Stromal cell of bone marrow (primary cell): Measurements from ENCODE around the gene TBC1D7.

Experiments
- DNase-seq: peaks from one replicate; pipeline ENCODE4 v3.0.0-alpha.2; 2012; ENCODE audit warnings: low read depth

TBC1D7 gene

GRCh38 chr6:13328076-13328874 lies at the start of gene TBC1D7:
Gene TBC1D7 (minus strand): TSS chr6:13328537. CDS start chr6:13326898, 1,639 bp downstream.
- peak; percentile 79 for DNase-seq

DNA sequence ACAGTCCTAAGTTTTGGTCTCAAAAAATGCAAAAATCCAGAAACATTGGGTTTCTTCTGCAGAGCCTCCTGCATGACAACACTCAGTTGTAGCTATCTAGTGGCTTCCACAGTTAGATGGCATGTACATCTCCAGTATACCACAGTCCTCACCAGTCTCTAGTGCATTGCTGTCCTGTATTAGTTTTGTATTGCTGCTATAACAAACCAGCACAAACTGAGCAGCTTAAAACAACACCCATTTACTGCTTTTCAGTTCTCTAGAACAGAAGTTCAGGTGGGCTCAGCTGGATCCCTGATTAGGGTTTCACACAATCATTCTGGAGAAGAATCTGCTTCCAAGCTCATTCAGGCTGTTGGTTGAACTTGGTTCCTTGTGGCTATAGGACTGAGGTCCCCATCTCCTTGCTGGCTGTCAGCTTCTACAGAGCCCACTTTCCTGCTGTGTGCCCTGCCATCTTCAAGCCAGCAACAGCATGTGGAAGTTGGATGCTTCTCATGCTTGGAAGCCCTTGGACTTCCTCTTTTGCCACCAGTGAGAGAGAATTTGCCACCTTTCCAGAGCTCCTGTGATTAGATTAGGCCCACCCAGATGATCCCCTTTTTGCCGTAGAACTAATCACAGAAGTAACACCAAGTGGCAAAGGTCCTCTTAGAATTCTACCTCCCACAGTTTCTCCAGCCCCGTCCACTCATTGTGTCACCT lies 48.9 kb upstream of the TBC1D7 start:
- no peak for DNase-seq

GRCh38 chr6:13375360-13375878 lies 47.1 kb upstream of the TBC1D7 start:
- DNase-seq, result no peak

GRCh38 chr6:13373919-13374318 lies 45.6 kb upstream of the TBC1D7 start:
- no peak for DNase-seq

GRCh38 chr6:13373488-13373886 lies 45.1 kb upstream of the TBC1D7 start:
- no peak for DNase-seq

DNA sequence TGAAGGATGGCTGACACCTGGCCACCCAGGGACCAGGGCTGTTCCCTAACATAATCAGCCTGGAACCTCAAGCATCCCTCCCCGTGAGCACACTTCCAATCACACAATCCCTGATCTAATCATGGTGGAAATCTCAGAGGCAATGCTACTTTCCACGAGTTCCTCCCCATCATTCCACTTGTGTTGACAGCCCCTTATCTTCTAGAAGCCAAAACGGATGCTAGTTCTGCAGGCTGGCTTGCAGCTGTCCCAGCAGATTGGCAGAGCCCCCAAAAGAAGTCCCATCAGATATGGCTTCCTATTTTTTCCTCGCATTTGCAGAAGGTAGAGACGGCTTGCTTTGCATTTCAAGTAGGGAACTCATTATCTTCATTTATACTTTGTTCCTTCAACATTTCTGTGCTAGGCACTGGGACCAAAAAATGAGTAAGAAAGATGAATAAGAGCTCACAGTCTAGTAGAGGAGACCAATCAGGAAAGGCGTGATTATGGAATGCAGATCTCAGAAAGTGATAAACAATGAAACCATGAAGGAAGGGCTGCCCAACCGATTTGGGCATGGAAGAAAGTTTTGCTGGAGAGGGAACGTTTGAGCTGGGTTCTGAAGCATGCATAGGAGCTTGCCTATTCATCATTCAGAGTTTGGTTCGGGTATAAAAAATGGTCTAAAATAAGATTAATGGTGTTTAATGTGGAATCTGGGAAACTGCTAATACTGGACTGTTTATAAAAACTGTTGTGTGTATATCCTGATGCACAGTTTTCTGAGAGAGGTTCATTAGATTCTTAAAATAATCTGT lies 44.6 kb upstream of the TBC1D7 start:
- DNase-seq, result no peak

DNA sequence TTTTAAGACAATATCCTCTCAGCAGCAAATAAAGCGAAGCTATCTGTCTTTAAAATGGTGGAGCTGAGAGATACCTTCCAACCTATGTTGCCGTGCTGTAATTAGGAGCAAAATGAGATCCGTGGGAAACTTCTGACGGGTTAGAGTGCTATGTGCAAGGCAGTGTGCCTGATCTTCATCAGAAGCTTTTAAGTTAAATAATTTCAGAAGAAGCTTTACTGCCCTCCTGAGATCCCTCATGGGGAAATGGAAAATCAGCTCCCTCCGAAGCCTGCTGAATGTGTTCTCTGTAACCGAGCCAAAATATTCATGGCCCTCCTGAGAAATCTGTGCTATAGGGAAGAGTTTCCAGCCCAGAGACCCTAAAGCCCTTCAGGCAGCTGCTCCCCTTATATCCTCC lies 43.7 kb upstream of the TBC1D7 start:
- no peak for DNase-seq

- DNase-seq, result no peak
These were observed 43.2 kb upstream of the TBC1D7 start for GRCh38 chr6:13371421-13372072.

- DNase-seq, result no peak
These were observed 42.3 kb upstream of the TBC1D7 start for GRCh38 chr6:13370623-13371022.

DNA sequence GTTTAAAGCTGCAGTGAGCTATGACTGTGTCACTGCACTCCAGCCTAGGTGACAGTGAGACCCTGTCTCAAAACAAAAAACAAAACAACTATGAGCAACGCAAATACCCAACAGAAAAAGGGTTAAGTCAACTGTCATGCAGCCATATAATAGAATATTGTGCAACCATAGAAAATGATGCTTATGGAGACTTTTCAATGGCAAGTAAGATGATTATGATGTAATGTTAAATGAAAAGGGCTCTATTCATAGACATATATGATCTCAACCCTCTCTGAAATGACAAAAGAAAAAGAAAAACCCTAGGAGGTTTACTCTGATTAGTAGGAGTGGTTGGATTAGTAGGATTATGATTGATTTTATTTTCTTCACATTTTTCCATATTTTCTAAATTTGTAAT lies 41.3 kb upstream of the TBC1D7 start:
- DNase-seq, result no peak

- no peak for DNase-seq
These were observed 40.4 kb upstream of the TBC1D7 start for GRCh38 chr6:13368731-13369115.

- no peak for DNase-seq
These were observed 39.9 kb upstream of the TBC1D7 start for GRCh38 chr6:13368079-13368730.

DNA sequence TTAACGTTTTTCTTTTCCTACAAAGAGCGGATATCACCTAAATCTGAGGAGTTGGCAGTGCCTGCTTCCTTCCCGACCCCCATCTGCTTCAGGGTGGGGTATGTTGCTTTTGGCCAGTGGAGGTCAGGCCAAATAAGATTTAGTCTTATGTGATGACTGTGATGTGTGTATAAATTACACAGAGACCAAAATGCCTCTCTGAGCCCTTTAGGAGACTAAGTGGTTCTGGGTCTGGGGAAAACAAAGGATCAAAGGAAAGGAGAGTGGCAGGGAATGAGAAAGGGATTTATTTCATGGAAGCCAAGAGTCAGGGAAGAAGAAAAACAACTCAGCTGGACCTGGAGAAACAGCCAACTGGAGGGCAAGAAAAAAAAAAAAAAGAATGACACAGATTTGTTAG lies 39.1 kb upstream of the TBC1D7 start:
- no peak for DNase-seq

DNA sequence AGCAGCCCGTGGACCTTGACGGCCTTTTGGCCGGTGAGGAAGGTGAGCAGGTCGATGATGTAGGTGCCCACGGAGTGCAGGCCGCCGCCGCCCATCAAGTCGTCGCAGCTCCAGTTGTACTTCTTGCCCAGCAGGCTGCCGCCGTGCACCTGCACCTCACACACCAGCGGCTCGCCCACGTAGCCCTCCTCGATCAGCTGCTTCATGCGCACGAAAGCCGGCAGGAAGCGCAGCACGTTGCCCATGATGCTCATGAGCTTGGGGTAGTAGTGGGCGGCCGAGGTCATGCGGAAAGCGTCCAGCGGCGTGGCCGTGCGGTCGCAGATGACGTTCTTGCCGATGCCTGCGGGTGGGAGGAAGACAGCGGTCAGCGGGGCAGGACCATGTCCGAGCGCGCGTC lies 37.0 kb upstream of the TBC1D7 start:
- no peak for DNase-seq

DNA sequence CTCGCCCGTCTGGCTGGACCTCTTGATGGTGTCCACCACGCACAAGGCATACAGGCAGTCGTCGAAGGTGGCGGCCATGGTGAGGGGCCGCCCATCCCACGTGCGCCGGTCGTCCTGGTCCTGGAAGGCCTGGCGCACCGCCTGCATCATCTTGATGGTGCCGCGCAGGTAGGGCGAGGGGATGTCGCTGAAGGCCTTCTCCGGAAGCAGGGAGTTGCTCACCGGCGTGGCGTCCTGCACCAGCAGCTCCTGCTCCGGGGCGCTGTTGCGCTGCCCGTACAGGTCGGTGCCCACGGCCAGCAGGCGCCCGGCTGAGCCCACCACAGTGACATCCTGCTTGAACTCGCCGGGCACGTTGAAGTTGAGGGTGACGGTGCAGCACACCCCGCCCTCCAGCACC lies 36.5 kb upstream of the TBC1D7 start:
- DNase-seq, result no peak

GRCh38 chr6:13362412-13362811 lies 34.1 kb upstream of the TBC1D7 start:
- DNase-seq, result no peak

- no peak for DNase-seq
These were observed 32.6 kb upstream of the TBC1D7 start for GRCh38 chr6:13360671-13361540.

DNA sequence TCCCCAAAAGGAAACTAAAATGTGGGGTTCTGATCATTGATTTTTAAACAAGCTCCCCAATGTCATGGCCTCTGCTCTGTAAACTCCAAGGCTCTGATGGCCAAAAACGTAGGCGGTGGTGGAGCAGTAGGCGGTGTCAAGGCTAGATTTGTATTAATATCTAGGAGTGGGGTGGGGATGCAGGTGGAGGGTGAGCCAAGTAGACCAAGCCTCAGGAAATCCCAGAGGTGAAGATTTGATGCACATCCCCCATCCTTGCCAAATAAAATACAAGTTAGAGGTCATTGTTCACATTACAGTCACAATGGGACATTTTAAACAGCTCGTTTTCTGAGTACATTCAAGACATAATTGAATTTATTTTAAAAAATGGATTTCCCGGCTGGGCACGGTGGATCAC lies 30.9 kb upstream of the TBC1D7 start:
- DNase-seq, result no peak

DNA sequence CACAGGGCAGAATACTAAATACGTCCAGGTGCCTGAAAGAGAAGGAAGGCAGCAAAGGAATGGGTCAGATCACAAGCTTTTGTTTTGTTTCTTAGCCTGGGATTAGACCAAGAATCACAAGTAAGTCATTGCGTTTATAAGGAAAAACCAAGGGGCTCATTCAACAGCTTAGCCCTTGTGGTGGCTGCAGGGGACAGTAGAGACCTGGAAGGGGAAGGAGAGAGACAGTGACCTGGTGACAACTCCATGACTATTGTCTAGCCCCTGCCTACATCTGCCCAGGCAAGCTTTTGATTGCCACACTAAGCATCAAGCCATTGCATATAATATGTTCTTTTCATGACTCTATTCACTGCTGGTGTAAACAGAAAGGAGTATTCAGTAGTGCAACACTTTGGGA lies 30.2 kb upstream of the TBC1D7 start:
- DNase-seq, result no peak

DNA sequence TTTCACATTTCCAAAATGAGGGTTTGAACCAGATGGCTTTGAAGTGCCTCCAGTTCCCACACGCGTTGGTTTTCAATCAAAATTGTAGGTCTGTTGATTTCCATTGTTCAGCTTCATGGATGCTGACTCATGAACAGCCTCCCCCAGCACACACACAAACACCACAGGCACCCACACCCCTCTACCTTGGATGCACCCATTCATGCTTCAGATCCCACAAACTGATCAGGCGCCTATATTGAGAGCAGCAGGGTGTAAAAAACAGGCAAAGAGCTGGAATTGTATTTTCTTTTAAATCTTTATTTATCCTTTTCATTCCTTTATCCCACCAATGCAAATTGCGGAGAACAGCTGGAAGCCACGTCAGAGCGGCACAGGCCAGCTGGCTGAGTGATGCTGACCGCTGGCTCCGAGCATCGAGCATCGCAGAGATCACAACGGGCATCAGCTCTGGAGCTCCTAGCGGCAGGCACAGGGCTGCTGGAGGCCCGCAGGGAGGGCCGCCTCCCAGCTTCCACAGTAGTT lies 29.3 kb upstream of the TBC1D7 start:
- peak; percentile 33 for DNase-seq
